ENCODE measurements around the gene CBY3. TPM values are rescaled to one million over a fixed set of nuclear protein-coding genes. Genes with fewer than 3 reads are reported as not detected.
"Not testable (repeated sequence)": the region's sequence is repeated elsewhere in the genome, so short reads cannot be mapped to it uniquely, and the experiment has no call there.

Gene CBY3
- total RNA-seq, 4 donors from 2014 or later: not detected

GRCh38 chr5:179648410-179648809, 32.4 kb downstream of the CBY3 start:
- Histone ChIP-seq H3K4me1 (no peaks in the 10 kb centered on the region), H3K4me3 (no peak overlapping the region), H3K27ac (replicated peaks in 1 of 4) (no peak overlapping the region), H3K27me3 (no peaks in the 10 kb centered on the region), H3K9me3 (no peaks in the 10 kb centered on the region), H3K36me3 (no peaks in the 10 kb centered on the region)
- intact Hi-C loops (cut with DNase I): no loop called here
- no peak for DNase-seq (ENCODE audit: extremely low spot score)
- 83% methylated on average over 9 of the region's 9 CpGs for WGBS
- TF ChIP-seq CTCF (IDR thresholded peaks at IDR 0.05) (no peak), POLR2AphosphoS5 (IDR thresholded peaks at IDR 0.05) (no peak), EP300 (IDR thresholded peaks at IDR 0.05) (no peak), POLR2A (IDR thresholded peaks at IDR 0.05; ENCODE audit: low read depth) (no peak)

- H3K4me3 ChIP-seq; H3K4me1 ChIP-seq; intact Hi-C loops (cut with DNase I); DNase-seq (ENCODE audit: extremely low spot score); H3K27ac ChIP-seq (replicated peaks in 1 of 4); H3K27me3 ChIP-seq; H3K36me3 ChIP-seq; H3K9me3 ChIP-seq: not testable (repeated sequence)
- 79% methylated on average over 3 of the region's 5 CpGs for WGBS
Measured at GRCh38 chr5:179644766-179645165, 36.1 kb downstream of the CBY3 start.

- DNase-seq (ENCODE audit: extremely low spot score); intact Hi-C loops (cut with DNase I): not testable (repeated sequence)
Measured at GRCh38 chr5:179643141-179643920, 37.5 kb downstream of the CBY3 start.

GRCh38 chr5:179642626-179643025, 38.2 kb downstream of the CBY3 start:
- intact Hi-C loops (cut with DNase I); H3K4me1 ChIP-seq; H3K4me3 ChIP-seq; DNase-seq (ENCODE audit: extremely low spot score); H3K36me3 ChIP-seq; H3K9me3 ChIP-seq; H3K27ac ChIP-seq (replicated peaks in 1 of 4); H3K27me3 ChIP-seq: not testable (repeated sequence)
- 69% methylated on average over 9 of the region's 17 CpGs for WGBS

More at GRCh38 chr5:179643141-179643920, 37.5 kb downstream of the CBY3 start:
- H3K27me3 ChIP-seq; H3K36me3 ChIP-seq; H3K27ac ChIP-seq (replicated peaks in 1 of 4); H3K4me1 ChIP-seq; H3K4me3 ChIP-seq; H3K9me3 ChIP-seq: not testable (repeated sequence)
- WGBS: 76% methylated on average over 11 of the region's 16 CpGs

GRCh38 chr5:179641745-179642144, 39.1 kb downstream of the CBY3 start:
- H3K9me3 ChIP-seq; H3K36me3 ChIP-seq; H3K4me1 ChIP-seq; H3K27me3 ChIP-seq; H3K27ac ChIP-seq (replicated peaks in 1 of 4); intact Hi-C loops (cut with DNase I); DNase-seq (ENCODE audit: extremely low spot score); H3K4me3 ChIP-seq: not testable (repeated sequence)
- no CpG with 5 or more reads among the region's 4 CpGs for whole genome bisulfite sequencing

- H3K27ac ChIP-seq (replicated peaks in 1 of 4); DNase-seq (ENCODE audit: extremely low spot score); H3K27me3 ChIP-seq; H3K4me1 ChIP-seq; H3K4me3 ChIP-seq; intact Hi-C loops (cut with DNase I); H3K9me3 ChIP-seq; H3K36me3 ChIP-seq: not testable (repeated sequence)
- 94% methylated on average over 11 of the region's 11 CpGs for WGBS
Measured at GRCh38 chr5:179639296-179639695, 41.5 kb downstream of the CBY3 start.

- intact Hi-C loops (cut with DNase I): not testable (repeated sequence)
- H3K27ac ChIP-seq (replicated peaks in 1 of 4): peak overlapping the region in 1 of 4 donors; percentile 50
Measured at GRCh38 chr5:179634370-179635172, 46.3 kb downstream of the CBY3 start.

GRCh38 chr5:179633501-179634369, 47.1 kb downstream of the CBY3 start:
- H3K36me3 ChIP-seq; DNase-seq (ENCODE audit: extremely low spot score); intact Hi-C loops (cut with DNase I); H3K27me3 ChIP-seq; H3K9me3 ChIP-seq: not testable (repeated sequence)
- WGBS: 61% methylated on average over 21 of the region's 38 CpGs
- Histone ChIP-seq H3K4me3 (peak overlapping the region; percentile 37 to 52 (median 43)), H3K27ac (replicated peaks in 1 of 4) (peak overlapping the region in 3 of 4 donors; percentile 48 to 62 (median 62)), H3K4me1 (peaks cover 5 to 11% (median 7%) of the 10 kb centered on the region in 4 donors)

More at GRCh38 chr5:179634370-179635172, 46.3 kb downstream of the CBY3 start:
- H3K36me3 ChIP-seq; H3K27me3 ChIP-seq; DNase-seq (ENCODE audit: extremely low spot score); H3K9me3 ChIP-seq: not testable (repeated sequence)
- Histone ChIP-seq H3K4me3 (peak overlapping the region in 1 of 4 donors; percentile 27), H3K4me1 (peaks cover 5 to 11% (median 7%) of the 10 kb centered on the region in 4 donors)
- no CpG with 5 or more reads among the region's 49 CpGs for WGBS
